MG63 (cell line): Measurements from ENCODE around the gene TECPR2. TPM values are rescaled to one million over a fixed set of nuclear protein-coding genes. Genes with fewer than 3 reads are reported as not detected.
"Not testable (repeated sequence)": the region's sequence is repeated elsewhere in the genome, so short reads cannot be mapped to it uniquely, and the experiment has no call there.

ENCODE experiments used
- DNase-seq: peaks from one replicate; pipeline ENCODE4 v3.0.0-alpha.2; 2020
- H3K27me3 ChIP-seq: fragments of 250-450 bp; sonication (Bioruptor Pico); 2 replicates; pipeline ENCODE4 v1.5.1; 2020; ENCODE audit warnings: mild to moderate bottlenecking, moderate library complexity
- H3K36me3 ChIP-seq: fragments of 250-450 bp; sonication (Bioruptor Pico); 2 replicates; pipeline ENCODE4 v1.5.1; 2020; ENCODE audit warnings: mild to moderate bottlenecking, moderate library complexity
- H3K4me3 ChIP-seq: fragments of 250-450 bp; sonication (Bioruptor Pico); 2 replicates; pipeline ENCODE4 v1.5.1; 2020; ENCODE audit warnings: mild to moderate bottlenecking, moderate library complexity
- H3K9me3 ChIP-seq: fragments of 250-450 bp; sonication (Bioruptor Pico); 2 replicates; pipeline ENCODE4 v1.5.1; 2020; ENCODE audit warnings: mild to moderate bottlenecking, moderate library complexity
- total RNA-seq: library from RNA; depleted of rRNA; stranded (reverse); fragments of >200 nt; shearing (Covaris generic); gene quantifications from 2 replicates; pipeline ENCODE4 v1.2.3, GENCODE V29; 2014; ENCODE audit warnings: low replicate concordance

The TECPR2 gene
- total RNA-seq, 1 experiment from 2014 or later = 1.6 TPM

DNA sequence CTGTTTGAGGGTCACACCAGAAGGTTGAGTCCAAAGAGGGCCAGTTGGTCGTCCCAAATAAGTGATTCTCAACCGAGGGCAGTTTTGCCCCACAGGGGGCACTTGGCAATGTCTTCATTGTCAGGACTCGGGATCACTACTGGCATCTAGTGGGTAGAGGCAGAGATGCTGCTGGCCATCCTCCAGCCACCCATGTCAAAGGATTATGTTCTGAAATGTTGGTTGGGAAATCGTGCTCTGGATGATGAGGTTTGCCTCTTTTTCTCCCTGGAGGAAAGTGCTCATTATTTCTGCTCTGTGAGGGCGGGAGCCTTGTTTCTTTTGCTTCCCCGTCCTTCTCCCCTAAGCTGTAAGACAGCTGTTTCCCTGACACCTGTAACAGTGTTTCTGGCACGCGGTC is 39.6 kb upstream of the TECPR2 start:
- Histone ChIP-seq H3K36me3 (no peaks in the 10 kb centered on the region; the same call in 1 of the 2 replicates), H3K4me3 (no peak overlapping the region)
- peak; percentile 76 for DNase-seq

DNA sequence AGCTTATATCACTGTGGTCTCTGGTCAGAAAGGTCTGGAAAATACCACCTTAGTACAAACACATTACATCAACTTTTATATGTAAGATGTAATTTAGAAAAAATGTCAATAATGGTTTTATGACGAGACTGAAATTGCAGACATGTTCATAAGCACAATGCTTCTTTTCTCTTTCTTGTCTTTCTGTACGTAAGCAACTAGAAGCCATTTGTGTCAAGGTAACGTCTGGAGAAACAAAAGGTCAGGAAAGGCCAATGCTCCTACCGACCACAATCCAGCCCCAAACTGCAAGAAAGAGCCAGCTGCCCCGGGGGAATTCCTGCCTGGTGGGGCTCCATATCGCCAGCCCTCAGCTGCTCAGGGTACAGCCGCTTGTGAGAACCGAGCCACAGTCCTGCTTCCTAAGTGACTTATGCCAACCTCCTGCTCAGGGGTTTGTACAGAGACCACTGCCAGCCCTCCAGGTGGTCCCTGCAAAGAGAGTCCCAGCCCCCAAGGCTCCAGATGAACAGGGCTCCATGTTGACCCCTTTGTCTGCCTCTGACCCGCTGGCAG is 36.9 kb upstream of the TECPR2 start:
- Histone ChIP-seq H3K9me3 (no peaks in the 10 kb centered on the region), H3K4me3 (no peak overlapping the region), H3K36me3 (no peaks in the 10 kb centered on the region; the same call in 1 of the 2 replicates), H3K27me3 (no peaks in the 10 kb centered on the region)
- no peak for DNase-seq

More for the DNA sequence above, 39.6 kb upstream of the TECPR2 start:
- H3K9me3 ChIP-seq = no peaks in the 10 kb centered on the region
- no peaks in the 10 kb centered on the region for H3K27me3 ChIP-seq

DNA sequence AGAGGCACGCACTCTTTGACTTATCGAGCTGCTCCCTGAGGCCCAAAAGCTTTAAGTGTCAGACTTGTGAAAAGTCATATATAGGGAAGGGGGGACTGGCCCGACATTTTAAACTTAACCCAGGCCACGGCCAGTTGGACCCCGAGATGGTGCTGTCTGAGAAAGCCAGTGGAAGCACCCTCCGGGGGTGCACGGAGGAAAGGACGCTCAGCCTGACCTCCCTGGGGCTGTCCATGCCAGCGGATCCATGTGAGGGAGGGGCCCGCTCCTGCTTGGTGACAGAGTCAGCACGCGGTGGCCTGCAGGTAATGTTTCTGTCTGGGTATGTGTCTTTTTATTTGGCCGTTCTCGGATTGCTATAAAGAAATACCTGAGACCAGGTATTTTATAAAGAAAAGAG is 36.2 kb upstream of the TECPR2 start:
- H3K27me3 ChIP-seq = no peaks in the 10 kb centered on the region
- H3K36me3 ChIP-seq = no peaks in the 10 kb centered on the region
- DNase-seq = no peak
- no peaks in the 10 kb centered on the region for H3K9me3 ChIP-seq
- H3K4me3 ChIP-seq = no peak overlapping the region

DNA sequence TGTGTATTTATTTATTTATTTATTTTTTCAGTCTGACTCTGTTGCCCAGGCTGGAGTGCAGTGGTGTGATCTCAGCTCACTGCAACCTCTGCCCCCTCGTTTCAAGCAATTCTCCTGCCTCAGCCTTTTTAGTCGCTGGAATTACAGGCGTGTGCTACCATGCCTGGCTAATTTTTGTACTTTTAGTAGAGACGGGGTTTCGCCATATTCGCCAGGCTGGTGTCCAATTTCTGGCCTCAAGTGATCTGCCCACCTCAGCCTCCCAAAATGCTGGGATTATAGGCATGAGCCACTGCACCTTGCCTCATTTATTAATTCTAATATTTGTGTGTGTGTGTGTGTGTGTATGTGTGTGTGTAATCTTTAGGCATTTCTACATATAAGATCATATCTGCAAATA is 33.4 kb upstream of the TECPR2 start:
- H3K27me3 ChIP-seq, DNase-seq, H3K36me3 ChIP-seq, H3K9me3 ChIP-seq, H3K4me3 ChIP-seq: not testable (repeated sequence)

DNA sequence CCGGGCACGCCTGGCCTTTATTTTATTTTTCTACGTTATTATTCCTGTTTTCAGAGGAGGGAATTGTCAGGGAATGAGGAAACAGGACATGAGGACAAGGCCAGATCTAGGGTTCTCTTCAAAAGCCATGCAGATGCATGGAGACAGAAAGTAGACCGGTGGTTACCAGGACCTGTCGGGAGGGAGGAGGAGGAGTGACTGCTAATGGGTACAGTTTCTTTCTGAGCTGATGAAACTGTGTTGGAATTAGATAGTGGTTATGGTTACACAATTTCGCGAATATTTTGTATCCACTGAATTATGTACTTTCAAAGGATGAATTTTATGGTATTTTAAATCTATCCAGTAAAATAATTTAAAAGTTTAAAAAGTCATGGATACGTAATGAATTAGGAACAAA is 31.9 kb upstream of the TECPR2 start:
- H3K36me3 ChIP-seq = no peaks in the 10 kb centered on the region
- no peaks in the 10 kb centered on the region for H3K9me3 ChIP-seq
- no peak overlapping the region for H3K4me3 ChIP-seq
- no peak for DNase-seq
- H3K27me3 ChIP-seq = no peaks in the 10 kb centered on the region

DNA sequence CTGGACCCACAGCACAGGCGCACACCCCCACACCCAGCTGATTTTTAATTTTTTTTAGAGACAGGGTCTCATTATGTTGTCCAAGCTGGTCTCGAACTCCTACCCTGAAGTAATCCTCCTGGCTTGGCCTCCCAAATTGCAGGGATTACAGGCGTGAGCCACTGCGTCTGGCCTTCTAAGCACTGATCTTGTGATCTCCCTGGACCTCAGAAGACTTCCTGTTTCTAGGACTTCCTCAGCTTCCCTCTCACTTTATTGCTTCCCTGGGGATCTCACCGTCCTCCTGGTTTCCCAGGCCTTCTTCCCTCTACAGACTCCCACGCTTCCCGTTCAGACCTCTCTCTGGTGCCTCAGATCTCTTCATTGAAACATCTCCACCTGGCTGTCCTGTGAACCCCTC is 29.4 kb upstream of the TECPR2 start:
- Histone ChIP-seq H3K27me3 (no peaks in the 10 kb centered on the region), H3K36me3 (no peaks in the 10 kb centered on the region), H3K9me3 (no peaks in the 10 kb centered on the region), H3K4me3 (no peak overlapping the region)
- no peak for DNase-seq

DNA sequence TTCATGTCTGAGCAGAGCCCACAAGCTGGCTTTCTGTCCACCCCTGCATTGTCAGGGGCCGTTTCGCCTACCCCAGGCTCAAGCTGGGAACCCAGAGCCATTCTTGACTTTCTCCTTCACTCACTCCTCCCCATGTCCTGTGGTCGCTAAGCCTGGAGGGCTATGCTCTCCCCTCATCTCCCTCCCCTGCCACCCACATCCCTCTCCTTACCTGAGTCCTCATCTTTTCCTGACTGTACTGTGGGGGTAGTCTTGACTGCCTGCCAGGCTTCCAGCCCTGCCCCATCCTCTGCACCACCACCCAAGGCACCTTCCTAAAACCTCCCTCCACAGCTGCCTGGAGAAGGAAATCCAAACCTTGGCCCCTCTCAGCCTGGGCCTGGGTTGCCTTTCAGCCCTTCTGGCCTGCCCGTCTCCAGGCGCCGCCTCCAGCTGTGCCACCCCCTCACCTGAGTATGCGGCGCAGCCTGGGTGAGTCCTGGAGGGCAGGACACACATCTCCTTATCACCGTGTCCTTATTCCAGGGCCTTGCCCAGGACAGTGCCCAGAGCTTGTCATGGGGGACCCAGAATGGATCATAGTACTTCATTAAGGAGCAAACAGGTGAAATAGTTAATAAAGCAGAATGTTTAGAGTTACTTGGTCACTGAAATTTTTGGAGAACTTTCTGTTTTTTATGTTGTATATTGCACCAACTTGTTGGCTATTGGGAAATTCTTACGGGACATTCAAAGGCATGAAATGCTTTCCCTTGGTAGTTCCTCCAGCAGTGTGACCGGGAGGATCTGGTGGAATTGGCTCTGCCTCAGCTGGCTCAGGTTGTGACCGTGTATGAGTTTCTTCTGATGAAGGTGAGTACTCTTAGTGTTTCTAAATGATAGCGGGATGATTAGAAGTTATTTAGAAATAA is 28.7 kb upstream of the TECPR2 start:
- Histone ChIP-seq H3K36me3 (no peaks in the 10 kb centered on the region), H3K4me3 (no peak overlapping the region), H3K27me3 (no peaks in the 10 kb centered on the region), H3K9me3 (no peaks in the 10 kb centered on the region)
- no peak for DNase-seq

DNA sequence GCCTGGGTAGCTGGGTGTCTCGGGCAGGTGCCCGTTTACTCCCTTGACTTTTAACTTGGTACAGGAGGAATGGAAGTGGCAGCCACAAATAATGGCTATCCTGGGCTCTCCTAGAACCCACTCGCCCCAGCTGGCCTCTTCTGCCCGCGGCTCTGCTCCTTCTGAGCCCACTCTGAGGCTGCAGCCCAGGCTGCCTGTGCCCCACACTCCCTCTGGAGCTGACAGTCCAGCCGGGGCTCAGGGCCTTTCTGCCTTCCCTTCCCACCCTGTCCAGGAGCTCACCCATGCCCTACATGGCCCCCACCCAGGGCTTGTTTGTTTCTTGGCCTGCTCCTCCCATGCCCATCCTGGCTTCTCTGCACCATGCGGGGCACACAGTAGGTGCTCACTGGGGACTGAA is 27.6 kb upstream of the TECPR2 start:
- Histone ChIP-seq H3K36me3 (no peaks in the 10 kb centered on the region), H3K27me3 (no peaks in the 10 kb centered on the region), H3K4me3 (no peak overlapping the region), H3K9me3 (no peaks in the 10 kb centered on the region)
- no peak for DNase-seq

DNA sequence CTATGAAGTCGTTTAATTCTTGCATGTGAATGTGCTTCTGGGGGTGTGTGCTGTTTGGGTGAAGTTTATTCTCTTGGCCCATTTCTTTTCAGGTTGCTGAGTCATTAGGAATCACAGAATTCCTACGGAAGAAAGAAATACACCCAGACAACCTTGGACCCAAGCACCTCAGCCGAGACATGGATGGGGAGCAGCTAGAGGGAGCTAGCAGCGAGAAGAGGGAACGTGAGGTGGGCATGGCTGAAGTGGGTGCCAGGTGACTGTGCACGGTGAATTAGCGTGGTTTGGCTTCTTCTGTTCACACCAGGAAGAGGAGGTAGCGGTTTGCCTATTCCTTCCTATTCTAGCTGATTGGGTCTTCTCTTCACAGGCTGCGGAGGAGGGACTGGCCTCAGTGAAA is 24.0 kb upstream of the TECPR2 start:
- H3K4me3 ChIP-seq = no peak overlapping the region
- H3K9me3 ChIP-seq = no peaks in the 10 kb centered on the region
- no peaks in the 10 kb centered on the region for H3K27me3 ChIP-seq
- H3K36me3 ChIP-seq = no peaks in the 10 kb centered on the region
- DNase-seq = no peak

DNA sequence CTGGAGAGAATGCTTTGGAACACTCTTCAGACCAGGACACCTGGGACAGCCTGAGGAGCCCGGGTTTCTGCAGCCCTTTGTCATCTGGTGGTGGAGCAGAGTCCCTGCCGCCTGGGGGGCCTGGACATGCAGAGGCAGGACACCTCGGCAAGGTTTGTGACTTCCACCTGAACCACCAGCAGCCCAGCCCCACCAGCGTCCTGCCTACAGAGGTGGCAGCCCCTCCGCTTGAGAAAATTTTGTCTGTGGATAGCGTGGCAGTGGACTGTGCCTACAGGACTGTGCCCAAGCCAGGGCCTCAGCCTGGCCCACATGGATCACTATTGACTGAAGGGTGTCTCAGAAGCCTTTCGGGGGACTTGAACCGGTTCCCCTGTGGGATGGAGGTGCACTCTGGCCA is 21.2 kb upstream of the TECPR2 start:
- no peaks in the 10 kb centered on the region for H3K9me3 ChIP-seq
- no peak for DNase-seq
- no peaks in the 10 kb centered on the region for H3K27me3 ChIP-seq
- no peaks in the 10 kb centered on the region; the same call in 1 of the 2 replicates for H3K36me3 ChIP-seq
- H3K4me3 ChIP-seq = no peak overlapping the region

DNA sequence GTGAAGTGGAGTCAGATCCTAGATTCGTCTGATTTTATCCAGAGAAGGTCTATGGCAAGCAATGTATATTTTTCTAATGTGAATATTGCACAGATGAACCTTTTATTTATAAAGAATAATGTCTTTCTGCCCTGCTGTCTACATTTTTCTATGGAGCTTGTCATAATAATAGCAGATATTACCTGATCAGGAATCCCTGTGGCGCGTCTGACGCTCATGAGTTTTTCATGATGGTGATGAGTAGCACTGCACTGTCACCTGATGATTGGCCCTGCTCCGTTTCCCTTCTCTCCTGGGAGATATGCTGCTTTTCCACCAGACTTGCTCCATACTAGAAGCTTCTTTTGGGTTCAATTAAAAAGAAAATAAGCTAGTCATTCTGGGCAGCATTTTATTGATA is 20.5 kb upstream of the TECPR2 start:
- H3K9me3 ChIP-seq = no peaks in the 10 kb centered on the region
- no peak overlapping the region for H3K4me3 ChIP-seq
- no peaks in the 10 kb centered on the region; the same call in 1 of the 2 replicates for H3K36me3 ChIP-seq
- H3K27me3 ChIP-seq = no peaks in the 10 kb centered on the region
- no peak for DNase-seq

DNA sequence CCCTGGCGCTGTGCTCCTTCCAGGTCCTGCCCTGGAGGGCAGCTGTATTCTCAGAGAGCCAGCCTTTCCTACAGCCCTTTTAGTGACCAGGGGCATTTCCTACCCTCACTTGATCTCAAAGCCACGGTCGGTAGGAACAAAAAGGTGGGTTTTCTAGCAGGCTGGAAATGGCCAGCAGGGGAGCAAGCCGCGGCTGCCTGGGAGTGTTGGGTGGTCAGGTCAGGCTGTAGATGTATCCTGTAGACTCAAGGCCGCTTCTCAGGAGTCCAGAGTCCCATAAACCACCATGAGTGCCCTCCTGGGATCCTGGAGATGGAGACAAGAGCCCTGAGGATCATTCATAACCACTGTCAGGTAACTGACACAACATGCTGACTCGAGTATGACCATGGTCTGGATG is 18.7 kb upstream of the TECPR2 start:
- Histone ChIP-seq H3K9me3 (no peaks in the 10 kb centered on the region), H3K4me3 (no peak overlapping the region), H3K36me3 (no peaks in the 10 kb centered on the region; the same call in 1 of the 2 replicates), H3K27me3 (no peaks in the 10 kb centered on the region)
- DNase-seq = no peak

DNA sequence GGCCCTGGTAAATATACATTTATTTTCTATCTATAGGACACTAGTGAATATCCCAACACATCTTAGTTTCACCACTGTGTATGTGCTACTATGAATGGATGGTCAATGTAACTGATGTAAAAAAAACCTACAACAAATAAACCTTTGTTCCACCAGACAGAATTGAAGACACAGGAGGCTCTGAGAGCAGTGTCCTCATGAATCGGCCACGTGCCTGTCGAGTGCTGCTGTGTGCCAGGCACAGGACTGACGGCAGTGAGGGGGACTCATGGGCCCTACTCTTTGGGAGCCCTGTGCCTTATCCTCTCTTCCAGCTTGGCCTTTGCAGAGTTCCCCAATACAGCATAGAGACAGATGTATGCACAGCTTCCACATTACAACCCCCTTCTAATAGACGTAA is 18.3 kb upstream of the TECPR2 start:
- Histone ChIP-seq H3K36me3 (no peaks in the 10 kb centered on the region; the same call in none of the 2 replicates), H3K27me3 (no peaks in the 10 kb centered on the region)

DNA sequence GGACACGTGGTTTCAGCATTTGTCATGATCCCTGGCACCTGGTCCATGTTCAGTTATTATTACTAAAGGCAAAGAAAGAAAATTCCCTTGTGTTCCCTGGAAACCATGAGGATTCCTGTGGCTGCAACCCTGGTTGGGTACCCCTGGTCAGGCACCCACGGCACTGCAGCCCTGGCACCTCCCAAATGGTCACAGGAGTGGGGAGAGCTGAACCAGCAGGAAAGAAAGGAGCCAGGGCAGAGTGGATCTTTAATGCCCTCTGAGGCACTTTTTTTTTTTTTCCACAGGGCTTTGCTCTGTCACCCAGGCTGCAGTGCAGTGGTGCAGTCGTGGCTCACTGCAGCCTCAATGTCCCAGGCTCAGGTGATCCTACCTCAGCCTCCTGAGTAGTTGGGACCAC is 17.5 kb upstream of the TECPR2 start:
- no peaks in the 10 kb centered on the region; the same call in none of the 2 replicates for H3K36me3 ChIP-seq
- no peak overlapping the region for H3K4me3 ChIP-seq
- DNase-seq = no peak
- H3K27me3 ChIP-seq = no peaks in the 10 kb centered on the region
- H3K9me3 ChIP-seq = no peaks in the 10 kb centered on the region

More for the DNA sequence above, 18.3 kb upstream of the TECPR2 start:
- no peaks in the 10 kb centered on the region for H3K9me3 ChIP-seq
- H3K4me3 ChIP-seq = no peak overlapping the region
- no peak for DNase-seq

DNA sequence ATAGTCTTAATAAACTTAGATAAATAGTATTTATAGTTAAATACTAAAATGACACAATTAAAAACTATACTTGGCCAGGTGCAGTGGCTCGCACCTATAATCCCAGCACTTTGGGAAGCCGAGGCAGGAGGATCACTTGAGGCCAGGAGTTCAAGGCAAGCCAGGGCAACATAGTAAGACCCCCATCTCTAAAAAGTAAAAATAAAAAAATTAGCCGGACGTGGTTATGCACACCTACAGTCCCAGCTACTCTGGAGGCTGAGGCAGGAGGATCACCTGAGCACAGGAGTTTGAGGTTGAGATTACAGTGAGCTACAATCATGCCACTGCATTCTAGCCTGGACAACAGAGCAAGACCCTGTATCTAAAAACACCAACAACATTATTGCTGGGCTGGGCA is 16.1 kb upstream of the TECPR2 start:
- no peaks in the 10 kb centered on the region for H3K27me3 ChIP-seq
- no peak for DNase-seq
- no peaks in the 10 kb centered on the region; the same call in none of the 2 replicates for H3K36me3 ChIP-seq
- H3K4me3 ChIP-seq = no peak overlapping the region
- H3K9me3 ChIP-seq = no peaks in the 10 kb centered on the region

DNA sequence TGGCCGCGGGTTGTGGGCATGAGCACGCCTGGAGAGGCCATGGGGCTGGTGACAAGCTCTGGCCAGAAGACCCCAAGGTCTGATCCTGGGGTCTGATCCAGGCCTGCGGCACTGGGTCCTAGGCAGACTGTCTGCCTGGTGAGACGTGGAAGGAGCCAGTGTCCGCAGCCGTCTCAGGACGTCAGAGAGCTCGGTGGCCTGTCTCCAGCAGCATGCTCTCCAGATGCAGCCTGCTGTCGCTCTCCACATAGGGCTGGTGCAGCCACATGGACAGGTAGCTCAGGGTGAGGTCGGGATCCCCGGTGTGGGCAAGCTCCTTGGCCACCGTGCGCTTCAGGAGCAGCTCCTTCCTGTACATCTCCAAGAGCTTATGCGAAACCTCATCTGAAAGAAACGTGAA is 14.4 kb upstream of the TECPR2 start:
- DNase-seq = no peak
- Histone ChIP-seq H3K4me3 (no peak overlapping the region), H3K36me3 (no peaks in the 10 kb centered on the region; the same call in none of the 2 replicates), H3K27me3 (no peaks in the 10 kb centered on the region), H3K9me3 (no peaks in the 10 kb centered on the region)

DNA sequence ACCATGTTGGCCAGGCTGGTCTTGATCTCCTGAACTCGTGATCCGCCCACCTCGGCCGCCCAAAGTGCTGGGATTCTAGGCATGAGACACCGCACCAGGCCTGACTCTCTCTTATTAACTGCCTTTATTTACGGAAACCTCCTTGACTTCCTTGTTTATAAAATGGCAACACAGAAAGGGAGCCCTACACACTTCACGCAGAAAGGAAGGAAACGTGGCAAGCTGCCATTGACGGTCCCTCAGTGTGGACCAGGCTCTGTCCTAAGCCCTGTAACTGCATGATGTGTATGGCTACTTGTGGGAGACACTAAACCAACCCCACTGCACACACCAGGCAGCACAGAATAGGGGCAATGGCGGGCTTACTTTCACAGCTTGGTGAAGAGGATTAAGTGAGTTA is 11.7 kb upstream of the TECPR2 start:
- no peak for DNase-seq
- H3K36me3 ChIP-seq = no peaks in the 10 kb centered on the region; the same call in none of the 2 replicates
- H3K4me3 ChIP-seq = no peak overlapping the region
- H3K9me3 ChIP-seq = no peaks in the 10 kb centered on the region
- H3K27me3 ChIP-seq = no peaks in the 10 kb centered on the region

DNA sequence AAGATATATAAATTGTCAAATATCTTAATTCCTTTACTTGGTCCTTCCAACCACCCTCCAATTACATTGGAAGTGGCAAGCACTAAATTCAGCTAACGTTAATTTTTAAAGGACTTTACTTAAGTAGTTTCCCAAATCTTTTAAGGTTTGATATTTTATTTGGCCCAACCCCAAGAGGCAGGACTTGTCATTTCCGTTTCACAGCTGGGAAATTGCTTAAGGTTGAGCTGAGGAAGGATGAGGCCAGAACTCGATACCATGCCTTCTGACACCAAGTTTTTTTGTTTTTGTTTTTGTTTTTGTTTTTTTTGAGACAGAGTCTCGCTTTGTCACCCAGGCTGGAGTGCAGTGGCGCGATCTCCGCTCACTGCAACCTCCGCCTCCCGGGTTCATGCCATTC is 11.1 kb upstream of the TECPR2 start:
- H3K4me3 ChIP-seq, DNase-seq, H3K9me3 ChIP-seq, H3K36me3 ChIP-seq, H3K27me3 ChIP-seq: not testable (repeated sequence)
